Measurements from ENCODE around the gene PTPRM. TPM values are rescaled to one million over a fixed set of nuclear protein-coding genes. Genes with fewer than 3 reads are reported as not detected.

PTPRM gene
- polyA plus RNA-seq, 1 of the 3 experiments (the other 2 are of a cell fraction) = 16.0 TPM

DNA sequence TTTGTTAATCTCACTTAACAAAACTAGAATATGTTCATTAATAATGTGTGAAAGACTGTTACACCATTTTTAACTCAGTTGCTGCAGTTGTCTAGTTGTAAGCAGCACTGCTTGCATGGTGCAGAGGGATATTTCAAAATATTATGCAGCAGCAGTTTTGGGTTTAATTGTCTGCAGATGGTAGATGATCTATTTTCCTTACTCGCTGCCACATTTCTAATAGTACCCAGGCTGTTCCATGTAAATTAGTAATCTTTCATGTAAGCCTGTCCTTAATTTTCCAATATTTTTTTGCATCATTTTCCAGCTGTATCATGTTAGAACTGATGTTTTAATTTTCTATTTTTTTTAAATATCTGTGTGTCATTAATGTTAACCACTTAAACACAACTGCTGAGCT is 554.0 kb downstream of the PTPRM start:
- no peaks in the 10 kb centered on the region for H3K9me3 ChIP-seq
- H4K20me1 ChIP-seq (ENCODE audit: insufficient read depth) = no peaks in the 10 kb centered on the region
- no peak overlapping the region for H2AFZ ChIP-seq (ENCODE audit: low read depth)
- no peaks in the 10 kb centered on the region for H3K27me3 ChIP-seq (ENCODE audit: insufficient read depth)
- CTCF ChIA-PET = interaction anchor here (0.9 kb wide), 1 partner anchor 94 kb away, joined by 3 read pairs; no protein-coding TSS in a partner anchor
- H3K9ac ChIP-seq = no peak overlapping the region
- H3K36me3 ChIP-seq (replicated peaks in 1 of 2; ENCODE audit: control insufficient read depth in 1 of 2, insufficient read depth in 2 of 2, low read length in 1 of 2) = no peaks in the 10 kb centered on the region
- TF ChIP-seq, protein P1, sequence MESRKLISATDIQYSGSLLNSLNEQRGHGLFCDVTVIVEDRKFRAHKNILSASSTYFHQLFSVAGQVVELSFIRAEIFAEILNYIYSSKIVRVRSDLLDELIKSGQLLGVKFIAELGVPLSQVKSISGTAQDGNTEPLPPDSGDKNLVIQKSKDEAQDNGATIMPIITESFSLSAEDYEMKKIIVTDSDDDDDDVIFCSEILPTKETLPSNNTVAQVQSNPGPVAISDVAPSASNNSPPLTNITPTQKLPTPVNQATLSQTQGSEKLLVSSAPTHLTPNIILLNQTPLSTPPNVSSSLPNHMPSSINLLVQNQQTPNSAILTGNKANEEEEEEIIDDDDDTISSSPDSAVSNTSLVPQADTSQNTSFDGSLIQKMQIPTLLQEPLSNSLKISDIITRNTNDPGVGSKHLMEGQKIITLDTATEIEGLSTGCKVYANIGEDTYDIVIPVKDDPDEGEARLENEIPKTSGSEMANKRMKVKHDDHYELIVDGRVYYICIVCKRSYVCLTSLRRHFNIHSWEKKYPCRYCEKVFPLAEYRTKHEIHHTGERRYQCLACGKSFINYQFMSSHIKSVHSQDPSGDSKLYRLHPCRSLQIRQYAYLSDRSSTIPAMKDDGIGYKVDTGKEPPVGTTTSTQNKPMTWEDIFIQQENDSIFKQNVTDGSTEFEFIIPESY (IDR thresholded peaks at IDR 0.05; ENCODE audit: borderline replicate concordance, low read depth) = no peak
- no peak for TF ChIP-seq SMC3 (IDR thresholded peaks at IDR 0.05; ENCODE audit: low read depth, low read length)
- TF ChIP-seq FOXJ3 (CRISPR knock-in tag; IDR thresholded peaks at IDR 0.05) = no peak
- no peak for TF ChIP-seq YY1 (IDR thresholded peaks at IDR 0.05; ENCODE audit: low read depth)
- no peak for TF ChIP-seq TEAD4 (IDR thresholded peaks at IDR 0.05; ENCODE audit: borderline replicate concordance, insufficient read depth)
- TF ChIP-seq, protein P2, sequence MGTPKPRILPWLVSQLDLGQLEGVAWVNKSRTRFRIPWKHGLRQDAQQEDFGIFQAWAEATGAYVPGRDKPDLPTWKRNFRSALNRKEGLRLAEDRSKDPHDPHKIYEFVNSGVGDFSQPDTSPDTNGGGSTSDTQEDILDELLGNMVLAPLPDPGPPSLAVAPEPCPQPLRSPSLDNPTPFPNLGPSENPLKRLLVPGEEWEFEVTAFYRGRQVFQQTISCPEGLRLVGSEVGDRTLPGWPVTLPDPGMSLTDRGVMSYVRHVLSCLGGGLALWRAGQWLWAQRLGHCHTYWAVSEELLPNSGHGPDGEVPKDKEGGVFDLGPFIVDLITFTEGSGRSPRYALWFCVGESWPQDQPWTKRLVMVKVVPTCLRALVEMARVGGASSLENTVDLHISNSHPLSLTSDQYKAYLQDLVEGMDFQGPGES (IDR thresholded peaks at IDR 0.05; ENCODE audit: low read depth, low read length) = no peak
- no peak for TF ChIP-seq SIN3A (IDR thresholded peaks at IDR 0.05; ENCODE audit: borderline replicate concordance, low read depth, low read length)
- TF ChIP-seq TAF1 (IDR thresholded peaks at IDR 0.05; ENCODE audit: borderline replicate concordance, low read depth, low read length) = no peak
- no peak for TF ChIP-seq TCF12 (IDR thresholded peaks at IDR 0.05)
- TF ChIP-seq RAD21 (IDR thresholded peaks at IDR 0.05; ENCODE audit: low read length) = no peak
- no peak for TF ChIP-seq POLR2AphosphoS5 (IDR thresholded peaks at IDR 0.05; ENCODE audit: low read depth, low read length)
- no peak for TF ChIP-seq RXRA (IDR thresholded peaks at IDR 0.05; ENCODE audit: borderline replicate concordance, low read depth)
- no peak for TF ChIP-seq EP300 (IDR thresholded peaks at IDR 0.05; ENCODE audit: borderline replicate concordance in 1 of 2, low read depth in 1 of 2, low read length in 1 of 2)
- TF ChIP-seq, protein P3, sequence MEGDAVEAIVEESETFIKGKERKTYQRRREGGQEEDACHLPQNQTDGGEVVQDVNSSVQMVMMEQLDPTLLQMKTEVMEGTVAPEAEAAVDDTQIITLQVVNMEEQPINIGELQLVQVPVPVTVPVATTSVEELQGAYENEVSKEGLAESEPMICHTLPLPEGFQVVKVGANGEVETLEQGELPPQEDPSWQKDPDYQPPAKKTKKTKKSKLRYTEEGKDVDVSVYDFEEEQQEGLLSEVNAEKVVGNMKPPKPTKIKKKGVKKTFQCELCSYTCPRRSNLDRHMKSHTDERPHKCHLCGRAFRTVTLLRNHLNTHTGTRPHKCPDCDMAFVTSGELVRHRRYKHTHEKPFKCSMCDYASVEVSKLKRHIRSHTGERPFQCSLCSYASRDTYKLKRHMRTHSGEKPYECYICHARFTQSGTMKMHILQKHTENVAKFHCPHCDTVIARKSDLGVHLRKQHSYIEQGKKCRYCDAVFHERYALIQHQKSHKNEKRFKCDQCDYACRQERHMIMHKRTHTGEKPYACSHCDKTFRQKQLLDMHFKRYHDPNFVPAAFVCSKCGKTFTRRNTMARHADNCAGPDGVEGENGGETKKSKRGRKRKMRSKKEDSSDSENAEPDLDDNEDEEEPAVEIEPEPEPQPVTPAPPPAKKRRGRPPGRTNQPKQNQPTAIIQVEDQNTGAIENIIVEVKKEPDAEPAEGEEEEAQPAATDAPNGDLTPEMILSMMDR (IDR thresholded peaks at IDR 0.05) = no peak
- no peak for TF ChIP-seq RCOR1 (IDR thresholded peaks at IDR 0.05; ENCODE audit: low read length)
- TF ChIP-seq FOSL2 (IDR thresholded peaks at IDR 0.05; ENCODE audit: borderline replicate concordance, low read depth) = no peak
- TF ChIP-seq, protein P4, sequence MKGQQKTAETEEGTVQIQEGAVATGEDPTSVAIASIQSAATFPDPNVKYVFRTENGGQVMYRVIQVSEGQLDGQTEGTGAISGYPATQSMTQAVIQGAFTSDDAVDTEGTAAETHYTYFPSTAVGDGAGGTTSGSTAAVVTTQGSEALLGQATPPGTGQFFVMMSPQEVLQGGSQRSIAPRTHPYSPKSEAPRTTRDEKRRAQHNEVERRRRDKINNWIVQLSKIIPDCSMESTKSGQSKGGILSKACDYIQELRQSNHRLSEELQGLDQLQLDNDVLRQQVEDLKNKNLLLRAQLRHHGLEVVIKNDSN (IDR thresholded peaks at IDR 0.05; ENCODE audit: borderline replicate concordance, low read depth) = no peak
- no peak for TF ChIP-seq RFX5 (IDR thresholded peaks at IDR 0.05; ENCODE audit: low read length)
- TF ChIP-seq, protein P5, sequence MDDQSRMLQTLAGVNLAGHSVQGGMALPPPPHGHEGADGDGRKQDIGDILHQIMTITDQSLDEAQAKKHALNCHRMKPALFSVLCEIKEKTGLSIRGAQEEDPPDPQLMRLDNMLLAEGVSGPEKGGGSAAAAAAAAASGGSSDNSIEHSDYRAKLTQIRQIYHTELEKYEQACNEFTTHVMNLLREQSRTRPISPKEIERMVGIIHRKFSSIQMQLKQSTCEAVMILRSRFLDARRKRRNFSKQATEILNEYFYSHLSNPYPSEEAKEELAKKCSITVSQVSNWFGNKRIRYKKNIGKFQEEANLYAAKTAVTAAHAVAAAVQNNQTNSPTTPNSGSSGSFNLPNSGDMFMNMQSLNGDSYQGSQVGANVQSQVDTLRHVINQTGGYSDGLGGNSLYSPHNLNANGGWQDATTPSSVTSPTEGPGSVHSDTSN (IDR thresholded peaks at IDR 0.05) = no peak
- TF ChIP-seq, protein P6, sequence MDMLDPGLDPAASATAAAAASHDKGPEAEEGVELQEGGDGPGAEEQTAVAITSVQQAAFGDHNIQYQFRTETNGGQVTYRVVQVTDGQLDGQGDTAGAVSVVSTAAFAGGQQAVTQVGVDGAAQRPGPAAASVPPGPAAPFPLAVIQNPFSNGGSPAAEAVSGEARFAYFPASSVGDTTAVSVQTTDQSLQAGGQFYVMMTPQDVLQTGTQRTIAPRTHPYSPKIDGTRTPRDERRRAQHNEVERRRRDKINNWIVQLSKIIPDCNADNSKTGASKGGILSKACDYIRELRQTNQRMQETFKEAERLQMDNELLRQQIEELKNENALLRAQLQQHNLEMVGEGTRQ (IDR thresholded peaks at IDR 0.05; ENCODE audit: borderline replicate concordance, low read depth, low read length) = no peak
- H3F3A ChIP-seq (replicated peaks; ENCODE audit: insufficient read depth) = no peaks in the 10 kb centered on the region
- peaks cover 3 to 7% of the 10 kb centered on the region in 2 experiments for H3K4me1 ChIP-seq (ENCODE audit: control insufficient read depth in 1 of 2, insufficient read depth in 2 of 2, low read depth in 1 of 2, low read length in 1 of 2)
- H3K9me2 ChIP-seq = no peaks in the 10 kb centered on the region
- no peak overlapping the region for H3K4me2 ChIP-seq
- 65% methylated on average over 1 of the region's 1 CpG for whole genome bisulfite sequencing (ENCODE audit: low lambda C conversion rate)
- DNase-seq = no peak
- H3K27ac ChIP-seq (ENCODE audit: low read depth in 2 of 2, low read length in 1 of 2) = no peak overlapping the region; a peak in 1 of 4 replicates
- H3K4me3 ChIP-seq (ENCODE audit: low read depth in 2 of 2, low read length in 1 of 2) = no peak overlapping the region
- no peaks in the 10 kb centered on the region for H3K79me2 ChIP-seq (ENCODE audit: insufficient read depth)
- POLR2A ChIA-PET = no interaction called here
